ENCODE data around the gene GNB1L. TPM values are rescaled to one million over a fixed set of nuclear protein-coding genes. Genes with fewer than 3 reads are reported as not detected.
"Not testable (repeated sequence)": the region's sequence is repeated elsewhere in the genome, so short reads cannot be mapped to it uniquely, and the experiment has no call there.

Gene GNB1L
- polyA plus RNA-seq, 1 experiment = 3.6 TPM

- ChIA-PET CTCF (interaction anchor here (1.2 to 1.4 kb wide), 2 partner anchors 25 to 44 kb away, joined by 3 read pairs; no protein-coding TSS in a partner anchor), POLR2A (no interaction called here)
- TF ChIP-seq, protein P1, sequence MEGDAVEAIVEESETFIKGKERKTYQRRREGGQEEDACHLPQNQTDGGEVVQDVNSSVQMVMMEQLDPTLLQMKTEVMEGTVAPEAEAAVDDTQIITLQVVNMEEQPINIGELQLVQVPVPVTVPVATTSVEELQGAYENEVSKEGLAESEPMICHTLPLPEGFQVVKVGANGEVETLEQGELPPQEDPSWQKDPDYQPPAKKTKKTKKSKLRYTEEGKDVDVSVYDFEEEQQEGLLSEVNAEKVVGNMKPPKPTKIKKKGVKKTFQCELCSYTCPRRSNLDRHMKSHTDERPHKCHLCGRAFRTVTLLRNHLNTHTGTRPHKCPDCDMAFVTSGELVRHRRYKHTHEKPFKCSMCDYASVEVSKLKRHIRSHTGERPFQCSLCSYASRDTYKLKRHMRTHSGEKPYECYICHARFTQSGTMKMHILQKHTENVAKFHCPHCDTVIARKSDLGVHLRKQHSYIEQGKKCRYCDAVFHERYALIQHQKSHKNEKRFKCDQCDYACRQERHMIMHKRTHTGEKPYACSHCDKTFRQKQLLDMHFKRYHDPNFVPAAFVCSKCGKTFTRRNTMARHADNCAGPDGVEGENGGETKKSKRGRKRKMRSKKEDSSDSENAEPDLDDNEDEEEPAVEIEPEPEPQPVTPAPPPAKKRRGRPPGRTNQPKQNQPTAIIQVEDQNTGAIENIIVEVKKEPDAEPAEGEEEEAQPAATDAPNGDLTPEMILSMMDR (IDR thresholded peaks at IDR 0.05; ENCODE audit: insufficient read depth, low read depth, low read length) = no peak
These were observed 57.3 kb downstream of the GNB1L start for GRCh38 chr22:19797086-19798002.

GRCh38 chr22:19796160-19796559 is 58.5 kb downstream of the GNB1L start:
- H3K27me3 ChIP-seq (ENCODE audit: control insufficient read depth, insufficient read depth, low read length) = no peaks in the 10 kb centered on the region
- TF ChIP-seq, protein P1 (IDR thresholded peaks at IDR 0.05; ENCODE audit: insufficient read depth, low read depth, low read length) = no peak
- peaks cover 1% of the 10 kb centered on the region; the same call in 1 of the 2 replicates for H3K36me3 ChIP-seq (ENCODE audit: control insufficient read depth, insufficient read depth, low read length)
- no peak for DNase-seq (ENCODE audit: low read depth)
- POLR2A ChIA-PET = no interaction called here
- CTCF ChIA-PET = interaction anchor here (1.0 kb wide), 1 partner anchor 14 kb away, joined by 5 read pairs; no protein-coding TSS in a partner anchor
- H3K4me3 ChIP-seq (ENCODE audit: low read depth, low read length) = no peak overlapping the region

More at GRCh38 chr22:19797086-19798002, 57.3 kb downstream of the GNB1L start:
- no peaks in the 10 kb centered on the region for H3K27me3 ChIP-seq (ENCODE audit: control insufficient read depth, insufficient read depth, low read length)
- 0 out of 2 replicates have a peak, but pooled peaks cover 1% of the 10 kb centered on the region for H3K36me3 ChIP-seq (ENCODE audit: control insufficient read depth, insufficient read depth, low read length)
- no peak for DNase-seq (ENCODE audit: low read depth)
- H3K4me3 ChIP-seq (ENCODE audit: low read depth, low read length) = no peak overlapping the region

GRCh38 chr22:19795617-19796008 is 59.1 kb downstream of the GNB1L start:
- POLR2A ChIA-PET = no interaction called here
- TF ChIP-seq, protein P1 (IDR thresholded peaks at IDR 0.05; ENCODE audit: insufficient read depth, low read depth, low read length) = no peak
- CTCF ChIA-PET = interaction anchor here (1.0 kb wide), 1 partner anchor 14 kb away, joined by 5 read pairs; no protein-coding TSS in a partner anchor
- peaks cover 1% of the 10 kb centered on the region; the same call in 1 of the 2 replicates for H3K36me3 ChIP-seq (ENCODE audit: control insufficient read depth, insufficient read depth, low read length)
- H3K27me3 ChIP-seq (ENCODE audit: control insufficient read depth, insufficient read depth, low read length) = no peaks in the 10 kb centered on the region
- no peak overlapping the region for H3K4me3 ChIP-seq (ENCODE audit: low read depth, low read length)
- DNase-seq (ENCODE audit: low read depth) = no peak

GRCh38 chr22:19793661-19794310 is 60.9 kb downstream of the GNB1L start:
- H3K27me3 ChIP-seq (ENCODE audit: control insufficient read depth, insufficient read depth, low read length) = no peaks in the 10 kb centered on the region
- peaks cover 3% of the 10 kb centered on the region; the same call in 1 of the 2 replicates for H3K36me3 ChIP-seq (ENCODE audit: control insufficient read depth, insufficient read depth, low read length)
- TF ChIP-seq, protein P1 (IDR thresholded peaks at IDR 0.05; ENCODE audit: insufficient read depth, low read depth, low read length) = no peak
- POLR2A ChIA-PET = no interaction called here
- CTCF ChIA-PET = interaction anchor here (1.2 to 1.3 kb wide), 2 partner anchors 14 to 63 kb away, joined by 3 read pairs; no protein-coding TSS in a partner anchor
- no peak overlapping the region for H3K4me3 ChIP-seq (ENCODE audit: low read depth, low read length)
- DNase-seq (ENCODE audit: low read depth) = no peak

GRCh38 chr22:19793161-19793560 is 61.5 kb downstream of the GNB1L start:
- Histone ChIP-seq H3K27me3 (ENCODE audit: control insufficient read depth, insufficient read depth, low read length) (no peaks in the 10 kb centered on the region), H3K36me3 (ENCODE audit: control insufficient read depth, insufficient read depth, low read length) (peaks cover 3% of the 10 kb centered on the region; the same call in 1 of the 2 replicates), H3K4me3 (ENCODE audit: low read depth, low read length) (no peak overlapping the region)
- TF ChIP-seq, protein P1 (IDR thresholded peaks at IDR 0.05; ENCODE audit: insufficient read depth, low read depth, low read length) = no peak
- CTCF ChIA-PET = interaction anchor here (1.2 to 1.3 kb wide), 2 partner anchors 14 to 72 kb away, joined by 3 to 4 read pairs; no protein-coding TSS in a partner anchor
- POLR2A ChIA-PET = no interaction called here
- no peak for DNase-seq (ENCODE audit: low read depth)

DNA sequence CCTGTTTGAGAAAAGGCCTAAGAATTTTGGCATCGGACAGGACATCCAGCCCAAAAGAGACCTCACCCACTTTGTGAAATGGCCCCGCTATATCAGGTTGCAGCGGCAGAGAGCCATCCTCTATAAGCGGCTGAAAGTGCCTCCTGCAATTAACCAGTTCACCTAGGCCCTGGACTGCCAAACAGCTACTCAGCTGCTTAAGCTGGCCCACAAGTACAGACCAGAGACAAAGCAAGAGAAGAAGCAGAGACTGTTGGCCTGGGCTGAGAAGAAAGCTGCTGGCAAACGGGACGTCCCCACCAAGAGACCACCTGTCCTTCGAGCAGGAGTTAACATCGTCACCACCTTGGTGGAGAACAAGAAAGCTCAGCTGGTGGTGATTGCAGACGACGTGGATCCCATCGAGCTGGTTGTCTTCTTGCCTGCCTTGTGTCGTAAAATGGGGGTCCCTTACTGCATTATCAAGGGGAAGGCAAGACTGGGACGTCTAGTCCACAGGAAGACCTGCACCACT is 62.2 kb downstream of the GNB1L start:
- H3K27me3 ChIP-seq (ENCODE audit: control insufficient read depth, insufficient read depth, low read length); H3K4me3 ChIP-seq (ENCODE audit: low read depth, low read length); H3K36me3 ChIP-seq (ENCODE audit: control insufficient read depth, insufficient read depth, low read length); DNase-seq (ENCODE audit: low read depth): not testable (repeated sequence)
- CTCF ChIA-PET = interaction anchor here (1.2 to 1.3 kb wide), 2 partner anchors 13 to 72 kb away, joined by 3 to 4 read pairs; no protein-coding TSS in a partner anchor
- POLR2A ChIA-PET = interaction anchor here (0.6 kb wide), 1 partner anchor 9 kb away, joined by 14 read pairs; no protein-coding TSS in a partner anchor

Data from BJ (cell line).